Measurements from ENCODE around the gene MTHFD2. TPM values are rescaled to one million over a fixed set of nuclear protein-coding genes. Genes with fewer than 3 reads are reported as not detected.

Gene MTHFD2
- total and polyA plus RNA-seq, 8 donors = 10.2 to 288 (median 26.8) TPM

GRCh38 chr2:74199871-74200305, 1.5 kb downstream of the MTHFD2 start:
- 15 to 23% methylated on average over 8 of the region's 8 CpGs for WGBS, 2 donors
- Histone ChIP-seq H3K4me1 (peaks cover 6 to 21% (median 17%) of the 10 kb centered on the region in 3 donors), H3K36me3 (no peaks in the 10 kb centered on the region), H3K9me3 (no peaks in the 10 kb centered on the region), H3K27me3 (no peaks in the 10 kb centered on the region), H3K27ac (no peak overlapping the region), H3K4me3 (peak overlapping the region in 3 of 4 donors; percentile 53 to 65 (median 61))
- no peak for FAIRE-seq
- DNase-seq = no peak
- no peak for TF ChIP-seq CTCF (IDR thresholded peaks at IDR 0.05)
- intact Hi-C loops (cut with DNase I) = no loop called here
- no peak for ATAC-seq

GRCh38 chr2:74201196-74201595, 2.8 kb downstream of the MTHFD2 start:
- no peak for TF ChIP-seq CTCF (IDR thresholded peaks at IDR 0.05)
- WGBS, 2 donors = 51 to 61% methylated on average over 3 of the region's 3 CpGs
- FAIRE-seq (no peak), DNase-seq (no peak), ATAC-seq (no peak)
- no peaks in the 10 kb centered on the region for H3K9me3 ChIP-seq
- intact Hi-C loops (cut with DNase I) = no loop called here
- no peak overlapping the region for H3K27ac ChIP-seq
- no peaks in the 10 kb centered on the region for H3K36me3 ChIP-seq
- peaks cover 10 to 29% (median 29%) of the 10 kb centered on the region in 3 donors for H3K4me1 ChIP-seq
- no peak overlapping the region for H3K4me3 ChIP-seq
- no peaks in the 10 kb centered on the region for H3K27me3 ChIP-seq

- no peak for ATAC-seq
- H3K27ac ChIP-seq = no peak overlapping the region
- H3K9me3 ChIP-seq = no peaks in the 10 kb centered on the region
- DNase-seq = no peak
- no peak overlapping the region for H3K4me3 ChIP-seq
- WGBS, 2 donors = 22 to 24% methylated on average over 1 of the region's 1 CpG
- no peaks in the 10 kb centered on the region for H3K27me3 ChIP-seq
- H3K4me1 ChIP-seq = peaks cover 10 to 33% (median 29%) of the 10 kb centered on the region in 3 donors
- no peak for FAIRE-seq
- no peak for TF ChIP-seq CTCF (IDR thresholded peaks at IDR 0.05)
- no peaks in the 10 kb centered on the region for H3K36me3 ChIP-seq
- intact Hi-C loops (cut with DNase I) = no loop called here
Observed at GRCh38 chr2:74201596-74201995, 3.2 kb downstream of the MTHFD2 start.

- DNase-seq (no peak), FAIRE-seq (no peak), ATAC-seq (no peak)
- Histone ChIP-seq H3K36me3 (peaks cover 0 to 3% (median 3%) of the 10 kb centered on the region in 3 donors), H3K9me3 (no peaks in the 10 kb centered on the region), H3K27ac (no peak overlapping the region), H3K27me3 (no peaks in the 10 kb centered on the region), H3K4me1 (peaks cover 10 to 36% (median 29%) of the 10 kb centered on the region in 3 donors), H3K4me3 (no peak overlapping the region)
- TF ChIP-seq CTCF (IDR thresholded peaks at IDR 0.05) = no peak
- 86 to 98% methylated on average over 3 of the region's 3 CpGs for WGBS, 2 donors
- intact Hi-C loops (cut with DNase I) = no loop called here
Observed at GRCh38 chr2:74204436-74204835, 6.0 kb downstream of the MTHFD2 start.

- no peak for TF ChIP-seq CTCF (IDR thresholded peaks at IDR 0.05)
- Histone ChIP-seq H3K27ac (peak overlapping the region in 2 of 4 donors; percentile 60 to 67), H3K36me3 (peaks cover 0 to 4% (median 3%) of the 10 kb centered on the region in 3 donors), H3K9me3 (no peaks in the 10 kb centered on the region), H3K4me1 (peaks cover 5 to 35% (median 24%) of the 10 kb centered on the region in 3 donors), H3K27me3 (no peaks in the 10 kb centered on the region), H3K4me3 (no peak overlapping the region)
- DNase-seq = no peak
- no peak for FAIRE-seq
- peak in 1 of 4 donors; percentile 5 for ATAC-seq
- intact Hi-C loops (cut with DNase I) = no loop called here
- WGBS, 2 donors = 69 to 74% methylated on average over 5 of the region's 5 CpGs
Observed at GRCh38 chr2:74205113-74205512, 6.7 kb downstream of the MTHFD2 start.
